Heart right ventricle (tissue), 16 donors: ENCODE data around the gene LRRC32. TPM values are rescaled to one million over a fixed set of nuclear protein-coding genes. Genes with fewer than 3 reads are reported as not detected.
"Not testable (repeated sequence)": the region's sequence is repeated elsewhere in the genome, so short reads cannot be mapped to it uniquely, and the experiment has no call there.

Experiments
- ATAC-seq, 8 donors: fragments of 200-7000 bp; cut with Tn5 transposase; one replicate each; pipeline ENCODE4 v1.9.1; 2020; ENCODE audit warnings: mild to moderate bottlenecking in 8 of 8, moderate library complexity in 8 of 8, moderate number of reproducible peaks in 1 of 8
- DNase-seq, 2 donors: peaks; one replicate each; pipeline ENCODE4 v3.0.0-alpha.2; 2020
- H3K27ac ChIP-seq, 10 donors: fragments of 200-600 bp; sonication (generic) in 2 of 10; one replicate each; pipeline versions ENCODE4 v1.5.0 to v1.8.0; 2020 to 2022; ENCODE audit warnings: mild to moderate bottlenecking in 3 of 10
- H3K27me3 ChIP-seq, 7 donors: fragments of 200-600 bp; one replicate each; pipeline ENCODE4 v1.8.0; 2021 to 2022; ENCODE audit warnings: mild to moderate bottlenecking in 2 of 7
- H3K36me3 ChIP-seq, 9 donors: fragments of 200-600 bp; sonication (generic) in 1 of 9; one replicate each; pipeline versions ENCODE4 v1.5.0 to v1.8.0; 2020 to 2022; ENCODE audit warnings: mild to moderate bottlenecking in 2 of 9
- H3K4me1 ChIP-seq, 9 donors: fragments of 200-600 bp; sonication (generic) in 1 of 9; one replicate each; pipeline versions ENCODE4 v1.5.0 to v1.8.0; 2020 to 2022; ENCODE audit warnings: mild to moderate bottlenecking in 4 of 9
- H3K4me3 ChIP-seq, 10 donors: fragments of 200-600 bp; sonication (generic) in 2 of 10; one replicate each; pipeline versions ENCODE4 v1.5.0 to v1.8.0; 2020 to 2022; ENCODE audit warnings: mild to moderate bottlenecking in 7 of 10, moderate library complexity in 2 of 10
- H3K9me3 ChIP-seq, 11 donors: fragments of 200-600 bp in 10 of 11; sonication (generic) in 2 of 11; one replicate each; pipeline versions ENCODE4 v1.5.0 to v1.8.0; 2013 to 2022; ENCODE audit warnings: mild to moderate bottlenecking in 2 of 11, control low read depth in 1 of 11, moderate library complexity in 1 of 11
- WGBS, 2 donors: extraction: QIAGEN DNeasy Blood & Tissue Kit; methylation state at CpG; one replicate each; pipeline ENCODE4 v1.1.7; 2013; ENCODE audit warnings: inconsistent platforms in 1 of 2; 5-methylcytosine and 5-hydroxymethylcytosine counted together
- intact Hi-C, 10 donors: fragments of 100-400 bp; cut with DNase I; formaldehyde crosslinking; loops; one replicate each; pipeline versions ENCODE4 v1.11.1 to v1.14.2; 2022
- polyA plus RNA-seq, 2 donors: library from polyadenylated mRNA; stranded (reverse); fragments of 200-250 nt; gene quantifications; one replicate each; pipeline ENCODE4 v1.2.3, GENCODE V29; 2013
- total RNA-seq, 10 donors: library from RNA; stranded (reverse); fragmentation: NEBNext Ultra II Directional in 3 of 10; extraction: Animal tissue kit (Norgen Biotek cat#: 25700) in 3 of 10; gene quantifications; one replicate each; pipeline versions ENCODE4 v1.2.1 to v1.2.4, GENCODE V29; 2021 to 2023
- TF ChIP-seq, protein P1 (sequence below), 9 donors: fragments of 200-600 bp; sonication (generic) in 2 of 9; IDR thresholded peaks; one replicate each; pipeline versions ENCODE4 v1.5.0 to v1.8.0; 2021 to 2022; ENCODE audit warnings: antibody characterized with exemption in 9 of 9, mild to moderate bottlenecking in 5 of 9, moderate library complexity in 1 of 9
- donor health status: Arrhythmogenic right ventricular cardiomyopathy.
- donor health status: ischemic (EF 13 %, LVEDD 7.1; RV severe dilation, severe dysfunction).
- donor health status: healthy with polysubstance abuse.
- donor health status: DM: no; HTN: yes; CAD: no.
- donor health status: DM: no; HTN: no; CAD: no.
- donor health status: ischemic (EF 25% LVEDD 6.9; RV normal size, moderate dysfunction).
- donor health status: ischemic (EF 25% LVEDD 5.7; RV mildly dilated, moderate dysfunction).
- donor health status: healthy.
- donor health status: DM: yes; HTN: yes; CAD: no.
- donor health status: Ischemic cardiomyopathy.
- donor health status: ischemic (EF 35%, LVEDD 5.7; RV mildly dilated, moderate dysfunction).
- donor health status: nonischemic (EF 11% LVEDD 7.7; RV severe dilation, severe dysfunction).
- donor health status: DM: yes; HTN: yes; CAD: no.
- donor health status: PGD.
- donor health status: ischemic (EF 29% LVEDD 5.4; RV normal size, mild dysfunction).
- donor health status: nonischemic (EF 23%, LVEDD 6.1; RV moderate dilation, normal function).

The LRRC32 gene
- total and polyA plus RNA-seq, 12 donors = 16.7 to 215 (median 43.7) TPM

DNA sequence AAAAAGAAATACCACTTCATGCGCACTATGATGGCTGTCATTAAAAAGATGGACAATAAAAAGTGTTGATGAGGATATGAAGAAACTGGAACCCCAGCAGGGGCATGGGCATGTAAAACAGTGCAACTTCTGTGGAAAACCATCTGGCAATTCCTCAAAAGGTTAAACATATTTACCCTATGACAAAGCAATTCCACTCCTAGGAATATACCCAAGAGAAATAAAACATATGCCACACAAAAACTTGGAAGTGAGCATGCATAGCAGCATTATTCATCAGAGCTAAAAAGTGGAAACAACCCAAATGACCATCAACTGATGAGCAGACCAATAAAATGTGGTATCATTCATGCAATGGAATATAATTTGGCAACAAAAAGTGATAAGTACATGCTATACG lies 50.1 kb downstream of the LRRC32 start:
- no peak for ATAC-seq
- TF ChIP-seq, protein P1, sequence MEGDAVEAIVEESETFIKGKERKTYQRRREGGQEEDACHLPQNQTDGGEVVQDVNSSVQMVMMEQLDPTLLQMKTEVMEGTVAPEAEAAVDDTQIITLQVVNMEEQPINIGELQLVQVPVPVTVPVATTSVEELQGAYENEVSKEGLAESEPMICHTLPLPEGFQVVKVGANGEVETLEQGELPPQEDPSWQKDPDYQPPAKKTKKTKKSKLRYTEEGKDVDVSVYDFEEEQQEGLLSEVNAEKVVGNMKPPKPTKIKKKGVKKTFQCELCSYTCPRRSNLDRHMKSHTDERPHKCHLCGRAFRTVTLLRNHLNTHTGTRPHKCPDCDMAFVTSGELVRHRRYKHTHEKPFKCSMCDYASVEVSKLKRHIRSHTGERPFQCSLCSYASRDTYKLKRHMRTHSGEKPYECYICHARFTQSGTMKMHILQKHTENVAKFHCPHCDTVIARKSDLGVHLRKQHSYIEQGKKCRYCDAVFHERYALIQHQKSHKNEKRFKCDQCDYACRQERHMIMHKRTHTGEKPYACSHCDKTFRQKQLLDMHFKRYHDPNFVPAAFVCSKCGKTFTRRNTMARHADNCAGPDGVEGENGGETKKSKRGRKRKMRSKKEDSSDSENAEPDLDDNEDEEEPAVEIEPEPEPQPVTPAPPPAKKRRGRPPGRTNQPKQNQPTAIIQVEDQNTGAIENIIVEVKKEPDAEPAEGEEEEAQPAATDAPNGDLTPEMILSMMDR (IDR thresholded peaks at IDR 0.05) = no peak
- WGBS, 2 donors = 97 to 99% methylated on average over 2 of the region's 2 CpGs
- Histone ChIP-seq H3K36me3 (no peaks in the 10 kb centered on the region), H3K4me1 (peaks cover 11 to 40% (median 23%) of the 10 kb centered on the region in 9 donors), H3K4me3 (no peak overlapping the region), H3K9me3 (peaks cover 0 to 11% (median 0%) of the 10 kb centered on the region in 11 donors), H3K27me3 (no peaks in the 10 kb centered on the region), H3K27ac (no peak overlapping the region)
- DNase-seq = no peak
- intact Hi-C loops = no loop called here

GRCh38 chr11:76619801-76620200 lies 50.7 kb downstream of the LRRC32 start:
- WGBS, 2 donors = 61 to 74% methylated on average over 5 of the region's 5 CpGs
- H3K27ac ChIP-seq, ATAC-seq, H3K4me3 ChIP-seq, H3K27me3 ChIP-seq, H3K36me3 ChIP-seq, H3K9me3 ChIP-seq, DNase-seq: not testable (repeated sequence)
- intact Hi-C loops = loop anchor here in 1 of 10 donors (5.0 kb wide), 1 partner anchor 48 kb away; no protein-coding TSS in a partner anchor
- H3K4me1 ChIP-seq = peaks cover 15 to 43% (median 29%) of the 10 kb centered on the region in 9 donors

DNA sequence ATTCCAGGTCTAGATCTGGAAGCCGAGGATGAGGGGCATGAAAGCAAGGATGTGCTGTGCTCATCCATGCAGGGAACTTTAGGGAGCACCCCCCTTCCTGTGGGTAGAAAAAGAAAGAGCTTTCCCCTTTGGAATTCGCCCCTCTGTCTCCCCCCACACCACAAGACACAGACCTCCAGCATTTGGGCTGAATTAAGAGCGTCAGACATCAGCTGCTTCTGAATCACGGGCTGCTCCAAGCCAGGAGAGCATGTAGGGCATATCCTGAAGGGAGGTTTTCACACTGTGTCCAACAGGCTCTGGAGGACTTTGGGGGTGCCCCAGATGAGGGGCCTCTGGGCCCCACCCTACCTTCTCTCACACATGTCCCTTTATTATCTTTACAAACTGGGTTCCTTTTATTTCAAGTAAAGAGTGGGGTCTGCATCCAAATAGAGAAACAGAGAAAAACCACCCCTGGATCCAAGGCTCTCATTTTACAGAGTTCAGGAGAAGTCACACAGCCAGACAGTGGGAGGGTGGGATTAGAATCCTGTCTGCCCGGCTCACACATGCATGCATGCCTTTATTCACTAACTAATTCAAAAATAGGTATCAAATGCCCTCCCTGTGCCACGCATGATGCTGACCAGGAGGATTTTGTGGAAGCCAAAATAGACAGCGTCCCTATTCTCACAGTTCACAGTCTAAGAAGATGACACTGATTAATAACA lies 52.8 kb downstream of the LRRC32 start:
- H3K4me1 ChIP-seq = peaks cover 23 to 49% (median 40%) of the 10 kb centered on the region in 9 donors
- H3K4me3 ChIP-seq = no peak overlapping the region
- H3K9me3 ChIP-seq = peaks cover 0 to 8% (median 0%) of the 10 kb centered on the region in 11 donors
- no peak for DNase-seq
- peak overlapping the region in 1 of 10 donors; percentile 79 for H3K27ac ChIP-seq
- ATAC-seq = no peak
- 86 to 92% methylated on average over 7 of the region's 7 CpGs for WGBS, 2 donors
- no peaks in the 10 kb centered on the region for H3K27me3 ChIP-seq
- TF ChIP-seq, protein P1 (IDR thresholded peaks at IDR 0.05) = no peak
- intact Hi-C loops = loop anchor here in 1 of 10 donors (2.0 to 5.0 kb wide), 2 partner anchors 13 to 50 kb away; no protein-coding TSS in a partner anchor
- H3K36me3 ChIP-seq = no peaks in the 10 kb centered on the region

GRCh38 chr11:76616676-76617552 lies 53.6 kb downstream of the LRRC32 start:
- Histone ChIP-seq H3K9me3 (peaks cover 0 to 8% (median 0%) of the 10 kb centered on the region in 11 donors), H3K4me1 (peaks cover 23 to 48% (median 40%) of the 10 kb centered on the region in 9 donors), H3K36me3 (no peaks in the 10 kb centered on the region), H3K27me3 (no peaks in the 10 kb centered on the region), H3K4me3 (no peak overlapping the region), H3K27ac (peak overlapping the region in 9 of 10 donors; percentile 52 to 90 (median 76))
- intact Hi-C loops = loop anchor here in 1 of 10 donors (2.0 to 5.0 kb wide), 2 partner anchors 14 to 50 kb away; no protein-coding TSS in a partner anchor
- ATAC-seq (no peak), DNase-seq (no peak)
- WGBS, 2 donors = 77% methylated on average over 10 of the region's 10 CpGs
- TF ChIP-seq, protein P1 (IDR thresholded peaks at IDR 0.05) = no peak
